IgD-negative memory B cell (primary cell): Measurements from ENCODE around the gene FLRT1. TPM values are rescaled to one million over a fixed set of nuclear protein-coding genes. Genes with fewer than 3 reads are reported as not detected.

Source experiments
- H3K27ac Mint-ChIP-seq, 3 donors: one replicate each; pipeline ENCODE4 v1.8.0; 2020 to 2022; ENCODE audit warnings: mild to moderate bottlenecking in 3 of 3, mixed read lengths in 3 of 3, moderate library complexity in 1 of 3
- H3K27me3 Mint-ChIP-seq: one replicate; pipeline ENCODE4 v1.8.0; 2021; ENCODE audit warnings: mixed read lengths
- H3K36me3 Mint-ChIP-seq: one replicate; pipeline ENCODE4 v1.8.0; 2020; ENCODE audit warnings: mild to moderate bottlenecking, mixed read lengths
- H3K4me1 Mint-ChIP-seq, 3 donors: one replicate each; pipeline ENCODE4 v1.8.0; 2020 to 2022; ENCODE audit warnings: mixed read lengths in 3 of 3, mild to moderate bottlenecking in 1 of 3
- H3K4me3 Mint-ChIP-seq, 4 donors: one replicate each; pipeline ENCODE4 v1.8.0; 2020 to 2022; ENCODE audit warnings: mild to moderate bottlenecking in 4 of 4, mixed read lengths in 4 of 4, moderate library complexity in 3 of 4
- H3K9me3 Mint-ChIP-seq, 3 donors: one replicate each; pipeline ENCODE4 v1.8.0; 2020 to 2021; ENCODE audit warnings: mixed read lengths in 3 of 3, mild to moderate bottlenecking in 1 of 3
- polyA plus RNA-seq: library from polyadenylated mRNA; unstranded; fragments of 300-500 nt; fragmentation: Illumina TruSeq; gene quantifications from one replicate; pipeline ENCODE4 v1.2.3, GENCODE V29; 2021

The FLRT1 gene
- polyA plus RNA-seq, 1 donor from 2014 or later: not detected

DNA sequence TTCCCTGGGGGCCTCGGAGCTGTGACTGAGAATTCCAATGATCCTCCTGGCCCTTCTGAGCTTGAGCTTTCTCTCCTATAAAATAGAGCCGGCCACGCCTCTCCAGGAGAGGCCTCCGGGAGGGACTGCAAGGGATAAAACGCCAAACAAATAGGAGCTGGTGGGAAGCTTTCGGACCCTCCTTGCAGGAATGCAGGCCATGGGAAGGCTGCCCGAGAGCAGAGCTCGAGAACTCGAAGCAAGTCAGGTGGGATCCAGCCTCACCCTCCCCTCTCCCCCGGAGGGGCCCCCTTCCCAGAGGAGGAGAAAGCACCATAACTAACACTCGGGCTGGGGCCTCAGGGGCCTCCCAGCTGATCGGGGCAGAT lies 34.6 kb downstream of the FLRT1 start:
- Mint-ChIP-seq H3K9me3 (no peaks in the 10 kb centered on the region), H3K4me1 (peaks cover 0 to 2% (median 0%) of the 10 kb centered on the region in 3 donors), H3K27me3 (peaks cover 2% of the 10 kb centered on the region), H3K4me3 (no peak overlapping the region), H3K27ac (no peak overlapping the region), H3K36me3 (no peaks in the 10 kb centered on the region)

DNA sequence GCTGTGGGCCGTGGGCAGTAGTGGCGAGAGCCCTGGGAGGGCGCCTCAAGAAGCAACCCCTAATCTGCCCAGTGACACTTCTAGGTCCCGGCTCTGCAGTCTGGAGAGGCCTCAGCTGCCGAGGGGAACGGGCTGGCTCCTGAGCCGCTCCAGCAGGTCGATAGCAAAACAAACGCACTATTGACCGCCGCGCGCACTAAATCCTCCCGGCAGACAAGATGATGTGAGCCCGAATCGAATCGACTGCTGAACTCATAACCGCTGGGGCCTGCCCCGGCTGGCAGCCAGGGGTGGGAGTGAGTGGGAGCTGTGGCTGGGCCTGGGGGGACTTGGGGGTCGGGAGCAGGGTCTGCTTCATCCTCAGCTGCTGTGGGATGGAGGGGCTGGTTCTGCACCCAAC lies 36.1 kb downstream of the FLRT1 start:
- H3K4me3 Mint-ChIP-seq: no peak overlapping the region
- no peaks in the 10 kb centered on the region for H3K27me3 Mint-ChIP-seq
- no peaks in the 10 kb centered on the region for H3K9me3 Mint-ChIP-seq
- H3K27ac Mint-ChIP-seq: no peak overlapping the region
- H3K36me3 Mint-ChIP-seq: no peaks in the 10 kb centered on the region
- peaks cover 0 to 2% (median 0%) of the 10 kb centered on the region in 3 donors for H3K4me1 Mint-ChIP-seq

DNA sequence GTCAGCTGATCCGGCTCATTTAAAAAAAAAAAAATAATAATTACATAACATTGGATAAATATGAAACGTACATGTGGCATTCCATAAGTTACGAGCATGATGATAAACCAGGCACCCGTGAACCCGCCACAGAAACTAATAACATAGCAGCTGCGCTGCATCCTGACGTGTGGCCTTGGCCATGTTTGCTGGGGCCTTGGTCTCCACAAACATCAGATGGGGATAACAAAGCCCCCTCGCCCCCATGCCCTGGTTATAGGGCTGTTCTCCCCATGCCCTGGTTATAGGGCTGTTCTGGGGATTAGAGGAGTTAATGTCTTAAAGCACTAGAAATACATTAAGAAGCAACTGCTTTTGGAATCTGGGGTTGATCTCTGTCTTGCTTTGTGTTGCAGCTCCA lies 36.7 kb downstream of the FLRT1 start:
- Mint-ChIP-seq H3K9me3 (no peaks in the 10 kb centered on the region), H3K4me3 (peak overlapping the region in 1 of 4 donors; percentile 17), H3K4me1 (peaks cover 0 to 2% (median 0%) of the 10 kb centered on the region in 3 donors), H3K27me3 (no peaks in the 10 kb centered on the region), H3K27ac (no peak overlapping the region), H3K36me3 (no peaks in the 10 kb centered on the region)

DNA sequence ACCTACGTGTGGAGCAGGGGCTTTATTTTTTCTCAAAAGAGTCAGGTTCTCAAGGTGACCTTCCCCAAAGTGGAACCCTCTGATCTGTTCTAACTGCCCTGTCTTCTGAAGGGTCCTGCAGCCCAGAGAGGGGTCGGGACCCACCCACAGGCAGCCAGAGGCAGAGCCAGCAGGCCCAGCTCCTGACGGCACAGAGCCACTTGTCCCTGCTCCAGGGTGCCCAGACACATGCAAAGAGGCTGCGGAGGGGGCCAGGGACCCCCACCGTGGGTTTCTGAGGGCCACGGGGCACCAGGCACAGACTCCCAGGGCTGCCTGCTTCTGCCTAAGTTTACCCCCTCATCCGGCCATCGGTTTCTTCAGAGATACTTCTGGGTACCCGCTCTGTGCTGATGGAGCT lies 37.1 kb downstream of the FLRT1 start:
- Mint-ChIP-seq H3K4me1 (peaks cover 0 to 2% (median 0%) of the 10 kb centered on the region in 3 donors), H3K36me3 (no peaks in the 10 kb centered on the region), H3K27ac (no peak overlapping the region), H3K4me3 (no peak overlapping the region), H3K27me3 (no peaks in the 10 kb centered on the region), H3K9me3 (no peaks in the 10 kb centered on the region)

DNA sequence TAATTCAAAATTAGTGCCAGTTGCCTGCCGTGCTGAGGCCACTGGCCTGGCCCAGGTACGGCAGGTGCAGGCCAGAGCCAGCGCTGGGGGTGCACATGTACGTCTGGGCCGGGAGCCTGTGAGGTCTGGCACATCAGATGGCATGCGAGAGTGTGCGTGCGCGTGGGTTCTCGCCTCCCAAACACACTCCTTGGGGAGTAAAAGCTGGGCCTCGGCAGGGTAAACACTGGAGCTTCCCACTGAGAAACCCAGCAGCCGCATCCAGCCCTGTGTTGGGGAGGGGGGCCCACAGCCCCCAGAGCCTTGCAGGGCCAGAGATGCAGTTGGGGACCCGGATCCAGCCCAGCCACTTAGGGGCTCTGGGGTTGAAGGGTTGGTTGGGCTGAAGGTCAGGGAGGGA lies 37.8 kb downstream of the FLRT1 start:
- Mint-ChIP-seq H3K27me3 (no peaks in the 10 kb centered on the region), H3K36me3 (no peaks in the 10 kb centered on the region), H3K9me3 (no peaks in the 10 kb centered on the region)

DNA sequence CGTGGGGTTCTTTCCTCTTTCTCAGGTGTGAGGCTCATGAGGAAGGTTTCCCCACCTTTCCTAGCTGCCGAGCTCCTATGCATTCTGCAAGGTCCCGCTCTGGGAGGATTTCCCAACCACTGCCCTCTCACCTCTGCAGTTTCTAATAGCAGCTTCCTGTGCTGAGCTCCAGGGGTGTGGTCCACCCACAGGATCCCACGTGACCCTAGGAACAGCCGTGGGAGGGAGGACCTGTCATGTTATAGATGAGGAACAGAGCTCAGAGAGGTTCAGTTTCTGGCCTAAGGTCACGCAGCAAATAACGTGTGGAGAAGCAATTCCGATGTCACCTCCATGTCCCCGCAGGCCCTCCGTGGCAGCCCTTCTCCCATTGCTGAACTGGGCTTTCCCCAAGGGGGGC lies 38.5 kb downstream of the FLRT1 start:
- Mint-ChIP-seq H3K36me3 (no peaks in the 10 kb centered on the region), H3K27ac (no peak overlapping the region), H3K27me3 (no peaks in the 10 kb centered on the region), H3K4me1 (peaks cover 0 to 2% (median 0%) of the 10 kb centered on the region in 3 donors), H3K9me3 (no peaks in the 10 kb centered on the region), H3K4me3 (peak overlapping the region in 1 of 4 donors; percentile 39)

More for the DNA sequence above, 37.8 kb downstream of the FLRT1 start:
- H3K27ac Mint-ChIP-seq: peak overlapping the region in 1 of 3 donors; percentile 59
- H3K4me3 Mint-ChIP-seq: no peak overlapping the region
- H3K4me1 Mint-ChIP-seq: peaks cover 0 to 2% (median 0%) of the 10 kb centered on the region in 3 donors

DNA sequence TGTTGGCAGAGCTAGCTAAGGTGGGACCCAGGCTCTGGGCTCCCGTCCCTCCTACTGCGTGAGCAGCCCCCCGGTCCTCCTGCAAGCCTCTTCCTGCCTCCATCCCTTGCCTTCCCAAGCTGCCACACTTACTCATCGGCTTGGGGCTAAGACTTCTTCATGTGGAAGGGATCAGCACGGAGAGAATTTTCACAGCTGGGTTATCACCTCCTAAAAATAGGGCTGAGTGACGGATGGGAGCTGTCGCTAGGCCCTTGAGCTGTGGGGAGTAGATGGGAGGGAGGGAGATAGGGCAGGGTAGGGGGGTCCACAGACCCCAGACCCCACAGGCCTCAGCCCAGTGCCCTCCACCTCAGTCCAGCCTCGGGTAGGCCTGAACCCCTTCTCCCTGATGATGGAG lies 41.0 kb downstream of the FLRT1 start:
- Mint-ChIP-seq H3K4me3 (no peak overlapping the region), H3K36me3 (peaks cover 2% of the 10 kb centered on the region), H3K27ac (no peak overlapping the region), H3K4me1 (peaks cover 0 to 3% (median 0%) of the 10 kb centered on the region in 3 donors), H3K27me3 (no peaks in the 10 kb centered on the region), H3K9me3 (no peaks in the 10 kb centered on the region)

DNA sequence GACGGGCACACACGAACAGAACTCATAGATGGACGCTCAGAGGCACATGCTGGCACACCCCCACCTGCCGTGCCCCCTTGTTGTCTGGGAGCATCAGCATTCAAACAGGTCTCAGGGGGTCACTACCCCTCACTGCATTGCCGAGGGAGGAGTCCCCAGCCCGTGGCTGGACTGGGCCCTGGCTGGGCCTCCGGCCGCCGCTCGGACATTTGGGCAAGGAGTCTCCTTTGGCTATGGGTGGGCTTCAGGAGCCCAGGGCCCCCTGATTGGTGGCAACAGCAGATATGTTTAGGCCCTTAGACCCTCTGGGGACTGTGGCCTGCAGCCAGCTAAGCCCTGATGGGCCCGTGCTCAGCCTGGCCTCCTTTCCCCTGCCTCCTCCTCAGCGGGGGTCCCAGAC lies 41.9 kb downstream of the FLRT1 start:
- H3K27me3 Mint-ChIP-seq: peaks cover 2% of the 10 kb centered on the region
- H3K27ac Mint-ChIP-seq: no peak overlapping the region
- no peaks in the 10 kb centered on the region for H3K9me3 Mint-ChIP-seq
- H3K36me3 Mint-ChIP-seq: peaks cover 2% of the 10 kb centered on the region
- H3K4me1 Mint-ChIP-seq: peaks cover 0 to 3% (median 0%) of the 10 kb centered on the region in 3 donors
- no peak overlapping the region for H3K4me3 Mint-ChIP-seq

DNA sequence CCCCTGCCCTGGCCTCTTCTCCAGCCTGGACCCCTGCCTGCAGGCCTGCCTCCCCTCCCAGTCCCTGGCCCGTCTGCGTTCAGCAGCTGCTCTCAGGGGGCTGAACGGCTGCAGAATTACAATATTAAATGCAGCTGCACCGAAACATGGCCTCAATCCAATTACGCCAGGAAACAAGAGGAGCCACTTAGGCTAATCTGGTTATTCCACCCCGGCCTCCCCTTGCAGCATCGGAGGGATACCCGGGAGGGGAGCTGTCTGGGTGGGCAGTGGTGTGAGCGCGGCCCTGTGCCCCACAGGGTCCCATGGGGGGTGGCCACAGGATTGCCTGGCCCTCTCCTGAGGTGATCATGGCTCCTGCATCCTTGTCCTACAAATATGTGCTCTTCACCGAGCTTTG lies 42.6 kb downstream of the FLRT1 start:
- H3K4me3 Mint-ChIP-seq: no peak overlapping the region
- H3K9me3 Mint-ChIP-seq: no peaks in the 10 kb centered on the region
- H3K27ac Mint-ChIP-seq: no peak overlapping the region
- peaks cover 2% of the 10 kb centered on the region for H3K27me3 Mint-ChIP-seq
- H3K36me3 Mint-ChIP-seq: peaks cover 2% of the 10 kb centered on the region
- peaks cover 0 to 3% (median 0%) of the 10 kb centered on the region in 3 donors for H3K4me1 Mint-ChIP-seq

DNA sequence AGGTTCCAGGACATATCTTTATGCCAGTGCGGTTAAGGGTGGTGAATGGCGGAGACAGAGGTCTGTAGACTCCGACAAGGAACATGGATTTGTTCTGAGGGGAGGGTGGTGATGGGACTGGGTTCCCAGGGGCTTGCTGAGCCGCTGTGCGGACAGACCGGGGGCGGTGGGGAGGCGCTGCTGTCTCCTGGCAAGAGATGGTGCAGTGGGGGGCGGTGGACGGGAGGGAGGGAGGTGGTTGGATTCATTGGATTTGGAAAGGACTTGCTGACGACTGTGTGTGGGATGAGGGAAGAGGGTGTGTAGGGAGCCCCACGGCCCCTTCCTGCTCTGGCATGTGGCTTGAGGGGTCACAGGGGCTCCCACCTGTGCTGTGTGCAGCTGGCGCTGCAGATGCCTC lies 43.2 kb downstream of the FLRT1 start:
- H3K27me3 Mint-ChIP-seq: peaks cover 2% of the 10 kb centered on the region
- H3K4me1 Mint-ChIP-seq: peaks cover 0 to 3% (median 0%) of the 10 kb centered on the region in 3 donors
- H3K9me3 Mint-ChIP-seq: no peaks in the 10 kb centered on the region
- no peak overlapping the region for H3K27ac Mint-ChIP-seq
- peaks cover 2% of the 10 kb centered on the region for H3K36me3 Mint-ChIP-seq
- no peak overlapping the region for H3K4me3 Mint-ChIP-seq

DNA sequence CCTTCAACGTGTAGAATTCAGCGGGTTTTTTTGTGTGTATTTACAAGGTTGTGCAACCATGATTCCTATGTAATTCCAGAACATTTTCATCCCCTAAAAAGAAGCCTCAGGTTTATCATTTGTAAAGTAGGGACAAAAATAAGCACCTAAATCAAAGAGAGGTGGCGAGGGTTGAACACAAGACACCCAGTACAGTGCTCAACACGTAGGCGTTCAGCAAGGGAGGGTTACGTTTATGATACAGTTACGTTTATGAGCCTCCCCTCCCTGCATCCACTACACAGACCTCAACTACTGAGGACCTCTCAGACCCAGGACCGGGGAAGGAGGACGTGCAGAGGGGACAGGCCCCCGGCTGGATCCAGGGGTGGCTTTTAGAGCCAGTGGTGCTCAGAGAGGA lies 44.7 kb downstream of the FLRT1 start:
- H3K9me3 Mint-ChIP-seq: no peaks in the 10 kb centered on the region
- H3K27me3 Mint-ChIP-seq: peaks cover 2% of the 10 kb centered on the region
- no peak overlapping the region for H3K27ac Mint-ChIP-seq
- H3K4me1 Mint-ChIP-seq: peaks cover 0 to 1% (median 0%) of the 10 kb centered on the region in 3 donors
- no peak overlapping the region for H3K4me3 Mint-ChIP-seq
- peaks cover 2% of the 10 kb centered on the region for H3K36me3 Mint-ChIP-seq

DNA sequence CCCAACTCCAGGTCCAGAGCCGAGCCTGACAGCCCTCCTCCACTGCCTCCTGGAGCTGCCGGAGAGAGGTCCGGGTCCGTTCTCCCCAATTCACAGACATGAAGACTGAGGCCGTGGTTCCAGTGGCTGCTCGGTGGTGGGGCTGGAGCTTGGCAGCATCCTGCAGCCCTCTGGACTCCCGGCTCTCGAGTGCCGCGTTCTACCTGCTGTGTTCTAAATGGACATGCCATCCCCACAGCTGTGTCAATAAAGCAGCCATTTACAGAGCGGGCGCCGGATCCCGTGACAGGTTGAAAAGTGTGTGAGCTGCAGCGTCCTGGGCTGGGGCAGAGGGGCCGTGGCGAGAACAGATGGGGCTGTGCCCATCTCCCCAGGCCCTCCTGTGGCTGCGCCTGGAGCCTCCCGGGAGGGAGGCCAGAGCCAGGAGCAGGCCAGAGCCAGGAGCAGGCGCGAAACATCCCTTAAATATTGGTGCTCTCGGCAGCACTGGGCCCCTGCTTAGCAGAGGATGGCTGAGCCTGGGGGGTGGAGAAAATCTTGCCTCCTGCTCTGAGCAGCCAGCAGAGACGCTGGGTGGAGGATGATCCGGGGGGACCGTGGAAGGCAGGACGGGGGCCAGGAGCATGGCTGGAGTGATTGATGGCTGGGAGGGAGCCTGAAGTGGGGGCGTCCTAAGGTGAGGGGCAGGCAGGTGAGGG lies 46.2 kb downstream of the FLRT1 start:
- Mint-ChIP-seq H3K4me1 (peaks cover 0 to 1% (median 0%) of the 10 kb centered on the region in 3 donors), H3K27ac (no peak overlapping the region), H3K9me3 (no peaks in the 10 kb centered on the region), H3K36me3 (peaks cover 2% of the 10 kb centered on the region), H3K27me3 (peaks cover 2% of the 10 kb centered on the region), H3K4me3 (no peak overlapping the region)

DNA sequence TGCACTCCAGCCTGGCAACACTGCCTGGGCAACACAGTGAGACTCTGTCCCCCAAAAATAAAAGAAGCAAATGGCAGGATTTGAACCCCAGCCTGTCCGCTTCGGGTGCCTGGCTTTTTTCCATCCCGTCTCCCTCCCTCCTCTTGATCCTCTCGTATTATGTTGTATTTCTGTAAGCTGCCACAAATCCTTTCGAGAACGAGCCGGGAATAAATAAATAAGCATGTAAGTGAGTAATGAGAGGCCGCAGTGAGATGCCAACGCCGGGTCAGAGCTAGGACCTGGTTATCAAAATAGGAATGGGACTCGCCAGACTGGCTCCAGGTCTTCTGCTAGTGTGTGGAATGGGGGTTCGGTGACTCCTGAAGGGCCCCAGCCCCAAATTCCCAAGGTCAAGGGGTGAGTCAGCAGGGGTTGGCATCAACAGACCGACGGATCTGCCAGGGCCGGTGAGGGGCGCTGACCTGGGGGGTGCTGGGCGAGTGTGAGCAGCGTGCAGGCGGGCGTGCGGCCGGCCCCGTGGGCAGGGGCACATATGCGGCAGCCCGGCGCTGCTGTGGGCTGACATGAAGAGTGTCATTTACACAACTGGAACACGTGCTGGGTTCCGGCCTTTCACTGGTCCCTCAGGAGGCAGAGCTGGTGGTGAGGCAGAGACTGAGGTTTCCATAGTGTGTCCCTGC lies 47.8 kb downstream of the FLRT1 start:
- Mint-ChIP-seq H3K27me3 (peaks cover 4% of the 10 kb centered on the region), H3K36me3 (peaks cover 2% of the 10 kb centered on the region), H3K27ac (peak overlapping the region in 1 of 3 donors; percentile 62), H3K9me3 (no peaks in the 10 kb centered on the region), H3K4me3 (no peak overlapping the region), H3K4me1 (peaks cover 0 to 1% (median 0%) of the 10 kb centered on the region in 3 donors)

DNA sequence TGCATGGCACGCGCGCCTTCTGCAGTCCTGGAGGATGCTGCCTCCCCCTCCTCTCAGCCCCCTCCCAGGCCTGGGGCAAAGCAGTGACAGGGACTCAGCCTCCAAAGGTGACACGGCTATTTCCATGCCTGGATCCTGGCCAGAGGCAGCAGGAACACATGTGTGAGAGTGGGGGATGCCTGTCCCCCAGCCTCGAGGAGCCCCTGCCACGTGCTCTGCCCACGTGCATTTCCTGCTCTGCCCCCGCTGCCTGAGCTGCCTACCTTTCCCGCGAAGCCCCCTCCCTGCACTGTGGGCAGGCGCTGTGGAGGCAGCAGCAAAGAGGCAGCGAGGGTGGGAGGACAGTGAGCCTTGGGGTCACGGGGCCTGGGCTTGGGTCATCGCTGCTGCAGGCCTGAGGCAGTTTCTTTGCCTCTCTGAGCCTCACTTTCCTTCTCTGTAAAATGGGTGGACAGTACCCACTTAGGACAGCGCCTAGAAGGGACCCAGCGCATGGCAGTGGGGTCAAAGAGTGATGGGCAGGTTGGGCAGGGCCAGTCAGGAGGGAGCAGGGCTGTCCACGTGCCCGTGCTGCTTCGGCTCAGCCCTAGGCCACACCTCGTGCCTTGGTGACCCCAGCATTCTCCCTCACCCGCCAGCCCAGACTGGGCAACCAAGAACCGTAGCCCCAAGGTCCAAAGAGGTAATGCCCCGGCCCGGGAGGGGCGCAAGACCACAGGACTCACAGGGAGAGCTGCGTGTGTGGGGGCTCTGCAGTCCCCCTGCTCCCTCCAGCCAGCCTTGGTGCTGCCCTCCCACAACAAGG lies 48.6 kb downstream of the FLRT1 start:
- Mint-ChIP-seq H3K27me3 (peaks cover 6% of the 10 kb centered on the region), H3K36me3 (peaks cover 2% of the 10 kb centered on the region), H3K4me3 (no peak overlapping the region), H3K9me3 (no peaks in the 10 kb centered on the region), H3K27ac (peak overlapping the region in 1 of 3 donors; percentile 62), H3K4me1 (peaks cover 0 to 1% (median 0%) of the 10 kb centered on the region in 3 donors)
